Lung (tissue), 12 donors: ENCODE data around the gene FAM184A. TPM values are rescaled to one million over a fixed set of nuclear protein-coding genes. Genes with fewer than 3 reads are reported as not detected.

Experiments used
- ATAC-seq: fragments of 200-7000 bp; cut with Tn5 transposase; one replicate; pipeline ENCODE4 v1.9.1; 2020; ENCODE audit warnings: moderate number of reproducible peaks; ENCODE audit not compliant: insufficient read depth, low FRiP score
- DNase-seq, 3 donors: peaks; one replicate each; pipeline ENCODE4 v3.0.0-alpha.2; 2013 to 2017
- H3K27ac ChIP-seq, 2 donors: one replicate each; pipeline ENCODE4 v1.5.1; 2013; ENCODE audit warnings: mild to moderate bottlenecking in 2 of 2, moderate library complexity in 2 of 2, control low read depth in 1 of 2, inconsistent platforms in 1 of 2, low read depth in 1 of 2, low read length in 1 of 2
- H3K27me3 ChIP-seq, 3 donors: one replicate each; pipeline ENCODE4 v1.5.1; 2013; ENCODE audit warnings: low read length in 2 of 3; ENCODE audit not compliant: control insufficient read depth in 3 of 3, insufficient read depth in 3 of 3
- H3K36me3 ChIP-seq, 4 donors: one replicate each; pipeline ENCODE4 v1.5.1; 2013; ENCODE audit warnings: low read length in 4 of 4, mild to moderate bottlenecking in 1 of 4, moderate library complexity in 1 of 4; ENCODE audit not compliant: control insufficient read depth in 4 of 4, insufficient read depth in 4 of 4
- H3K4me1 ChIP-seq, 5 donors: one replicate each; pipeline ENCODE4 v1.5.1; 2013; ENCODE audit warnings: low read length in 5 of 5, mild to moderate bottlenecking in 2 of 5, moderate library complexity in 1 of 5; ENCODE audit not compliant: control insufficient read depth in 5 of 5, insufficient read depth in 5 of 5
- H3K4me3 ChIP-seq: one replicate; pipeline ENCODE4 v1.5.1; 2013; ENCODE audit warnings: mild to moderate bottlenecking, control low read depth, moderate library complexity
- H3K9ac ChIP-seq, 2 donors: one replicate each; pipeline ENCODE4 v1.5.1; 2013; ENCODE audit warnings: low read length in 2 of 2, control low read depth in 1 of 2; ENCODE audit not compliant: insufficient read depth in 1 of 2
- H3K9me3 ChIP-seq, 4 donors: one replicate each; pipeline ENCODE4 v1.5.1; 2013; ENCODE audit warnings: low read length in 3 of 4, mild to moderate bottlenecking in 1 of 4, moderate library complexity in 1 of 4; ENCODE audit not compliant: control insufficient read depth in 4 of 4, insufficient read depth in 3 of 4
- CTCF ChIP-seq: IDR thresholded peaks from 2 replicates; pipeline ENCODE4 v1.5.1; 2012; ENCODE audit warnings: mild to moderate bottlenecking; ENCODE audit errors: control extremely low read depth, extremely low read depth
- WGBS, 2 donors: extraction: QIAGEN DNeasy Blood & Tissue Kit; methylation state at CpG; one replicate each; pipeline ENCODE4 v1.1.7; 2013; 5-methylcytosine and 5-hydroxymethylcytosine counted together
- polyA plus RNA-seq, 2 donors: library from polyadenylated mRNA; stranded (reverse); fragments of 200-250 nt; gene quantifications; one replicate each; pipeline ENCODE4 v1.2.1, GENCODE V29; 2013
- total RNA-seq, 2 donors: library from RNA; depleted of rRNA in 1 of 2; stranded (reverse); fragments of >200 nt in 1 of 2; gene quantifications; one replicate each; pipeline ENCODE4 v1.2.1, GENCODE V29; 2014 to 2021
- donor health status: control.
- donor health status: control.
- donor health status: Bipolar disorder and iron deficiency.
- donor health status: healthy.
- donor health status: DM: yes; HTN: yes; CAD: no.

The FAM184A gene
- total and polyA plus RNA-seq, 4 donors = 4.4 to 63.4 (median 22.7) TPM

- peaks cover 0 to 3% (median 0%) of the 10 kb centered on the region in 3 donors for H3K27me3 ChIP-seq
- WGBS, 2 donors = 90 to 96% methylated on average over 2 of the region's 2 CpGs
- no peak overlapping the region for H3K27ac ChIP-seq
- no peak for TF ChIP-seq CTCF
- H3K4me3 ChIP-seq = no peak overlapping the region
- no peaks in the 10 kb centered on the region for H3K9me3 ChIP-seq
- ATAC-seq = no peak
- H3K36me3 ChIP-seq = no peaks in the 10 kb centered on the region
- no peak for DNase-seq
- H3K4me1 ChIP-seq = peaks cover 0 to 22% (median 3%) of the 10 kb centered on the region in 5 donors
- H3K9ac ChIP-seq = no peak overlapping the region
Measured at GRCh38 chr6:119075200-119075981, 3.1 kb downstream of the FAM184A start.

GRCh38 chr6:119073307-119074051 is 5.0 kb downstream of the FAM184A start:
- Histone ChIP-seq H3K4me3 (no peak overlapping the region), H3K9ac (no peak overlapping the region), H3K36me3 (no peaks in the 10 kb centered on the region), H3K27ac (peak overlapping the region in 1 of 2 donors; percentile 72), H3K4me1 (peaks cover 0 to 12% (median 3%) of the 10 kb centered on the region in 5 donors), H3K9me3 (no peaks in the 10 kb centered on the region), H3K27me3 (peaks cover 0 to 3% (median 0%) of the 10 kb centered on the region in 3 donors)
- ATAC-seq (peak; percentile 30), DNase-seq (peak in 1 of 3 donors; percentile 26)
- no peak for TF ChIP-seq CTCF
- WGBS, 2 donors = 72 to 88% methylated on average over 4 of the region's 4 CpGs

GRCh38 chr6:119071576-119071975 is 6.9 kb downstream of the FAM184A start:
- Histone ChIP-seq H3K27me3 (no peaks in the 10 kb centered on the region), H3K4me1 (peaks cover 0 to 2% (median 0%) of the 10 kb centered on the region in 5 donors), H3K27ac (no peak overlapping the region), H3K36me3 (no peaks in the 10 kb centered on the region), H3K4me3 (no peak overlapping the region), H3K9me3 (no peaks in the 10 kb centered on the region), H3K9ac (no peak overlapping the region)
- no peak for ATAC-seq
- WGBS, 2 donors = 86 to 98% methylated on average over 2 of the region's 2 CpGs
- no peak for DNase-seq
- no peak for TF ChIP-seq CTCF
